Ramos (cell line): ENCODE data around the gene DEGS2.
"Not testable (repeated sequence)": the region's sequence is repeated elsewhere in the genome, so short reads cannot be mapped to it uniquely, and the experiment has no call there.

Source experiments
- in situ Hi-C: fragments of 300-500 bp; cut with MboI; formaldehyde crosslinking; loops from one replicate; pipeline ENCODE4 v1.14.3; 2022; ENCODE audit warnings: low sequenced_read_pairs; ENCODE audit not compliant: unreplicated experiment

DEGS2 gene

GRCh38 chr14:100181876-100182551 is 22.6 kb upstream of the DEGS2 start:
- in situ Hi-C loops, result loop anchor here (25.0 kb wide), 1 partner anchor 195 kb away; no protein-coding TSS in a partner anchor

- in situ Hi-C loops, result loop anchor here (25.0 kb wide), 1 partner anchor 193 kb away; no protein-coding TSS in a partner anchor
These were observed 21.2 kb upstream of the DEGS2 start for GRCh38 chr14:100180671-100181070.

GRCh38 chr14:100178691-100179090 is 19.2 kb upstream of the DEGS2 start:
- in situ Hi-C loops, result loop anchor here (25.0 kb wide), 1 partner anchor 191 kb away; no protein-coding TSS in a partner anchor

GRCh38 chr14:100176811-100177327 is 17.4 kb upstream of the DEGS2 start:
- in situ Hi-C loops, result loop anchor here (25.0 kb wide), 1 partner anchor 190 kb away; no protein-coding TSS in a partner anchor

GRCh38 chr14:100173353-100173752 is 13.9 kb upstream of the DEGS2 start:
- in situ Hi-C loops, result no loop called here

GRCh38 chr14:100172811-100173210 is 13.4 kb upstream of the DEGS2 start:
- in situ Hi-C loops, result no loop called here

GRCh38 chr14:100170880-100171279 is 11.4 kb upstream of the DEGS2 start:
- in situ Hi-C loops, result no loop called here

GRCh38 chr14:100168506-100168905 is 9.1 kb upstream of the DEGS2 start:
- in situ Hi-C loops, result no loop called here

- in situ Hi-C loops, result no loop called here
These were observed 6.5 kb upstream of the DEGS2 start for GRCh38 chr14:100165831-100166440.

- in situ Hi-C loops, result no loop called here
These were observed 5.9 kb upstream of the DEGS2 start for GRCh38 chr14:100165376-100165775.

GRCh38 chr14:100160534-100160916 is 1.1 kb upstream of the DEGS2 start:
- in situ Hi-C loops, result no loop called here

GRCh38 chr14:100159865-100160533 is 554 bp upstream of the DEGS2 start:
- in situ Hi-C loops, result no loop called here

GRCh38 chr14:100158566-100159093 is 815 bp downstream of the DEGS2 start:
- in situ Hi-C loops, result no loop called here

GRCh38 chr14:100157548-100158232 is 1.8 kb downstream of the DEGS2 start:
- in situ Hi-C loops, result not testable (repeated sequence)

- in situ Hi-C loops, result no loop called here
These were observed 2.7 kb downstream of the DEGS2 start for GRCh38 chr14:100156776-100157175.

- in situ Hi-C loops, result no loop called here
These were observed 3.5 kb downstream of the DEGS2 start for GRCh38 chr14:100155756-100156616.

GRCh38 chr14:100155049-100155621 is 4.3 kb downstream of the DEGS2 start:
- in situ Hi-C loops, result no loop called here

GRCh38 chr14:100153560-100153959 is 5.9 kb downstream of the DEGS2 start:
- in situ Hi-C loops, result no loop called here

- in situ Hi-C loops, result no loop called here
These were observed 7.4 kb downstream of the DEGS2 start for GRCh38 chr14:100152091-100152490.
